SK-N-SH (cell line): ENCODE measurements around the gene PRSS8. TPM values are rescaled to one million over a fixed set of nuclear protein-coding genes. Genes with fewer than 3 reads are reported as not detected.

Source experiments
- CTCF ChIA-PET: fragments of 300-600, 350-600 bp; formaldehyde crosslinking; extraction: SDS; loops from one replicate; lab custom pipeline; 2021; lab: Yijun Ruan, JAX
- POLR2A ChIA-PET: fragments of 350-600 bp; sonication (Branson Sonifier 250); formaldehyde crosslinking; extraction: SDS; loops from one replicate; lab custom pipeline; 2020; ENCODE audit warnings: antibody characterized with exemption, inconsistent platforms; lab: Yijun Ruan, JAX
- DNase-seq: peaks from one replicate; pipeline ENCODE4 v3.0.0; 2012
- H2AFZ ChIP-seq: fragments of 200-600 bp; sonication (generic); 2 replicates; pipeline ENCODE4 v1.8.1; 2016; ENCODE audit warnings: antibody characterized with exemption, mild to moderate bottlenecking, low read depth
- H3F3A ChIP-seq: fragments of 200-600 bp; sonication (generic); replicated peaks from 2 replicates; pipeline ENCODE3; 2016; ENCODE audit warnings: antibody characterized with exemption, mild to moderate bottlenecking; ENCODE audit not compliant: insufficient read depth
- H3K27ac ChIP-seq, 2 experiments: fragments of 200-500 bp in 1 of 2; fragments of 200-600 bp in 1 of 2; sonication (Bioruptor generic) in 1 of 2; sonication (generic), shearing (Covaris generic) in 1 of 2; 2 replicates each; pipeline versions ENCODE4 v1.5.1 to v1.6.1; 2014 to 2016; ENCODE audit warnings: low read depth in 2 of 2, inconsistent platforms in 1 of 2, low read length in 1 of 2, mild to moderate bottlenecking in 1 of 2, mixed read lengths in 1 of 2
- H3K27me3 ChIP-seq: fragments of 200-600 bp; sonication (generic), shearing (Covaris generic); 2 replicates; pipeline ENCODE4 v1.6.1; 2016; ENCODE audit warnings: mixed run types; ENCODE audit not compliant: insufficient read depth
- H3K36me3 ChIP-seq, 2 experiments: fragments of 200-500 bp in 1 of 2; fragments of 200-600 bp in 1 of 2; sonication (Bioruptor generic) in 1 of 2; sonication (generic) in 1 of 2; replicated peaks in 1 of 2; 2 replicates each; pipeline versions ENCODE3 to v1.5.1; 2014 to 2016; ENCODE audit warnings: low read length in 1 of 2, mild to moderate bottlenecking in 1 of 2; ENCODE audit not compliant: insufficient read depth in 2 of 2, control insufficient read depth in 1 of 2
- H3K4me1 ChIP-seq, 2 experiments: fragments of 200-500 bp in 1 of 2; fragments of 200-600 bp in 1 of 2; sonication (Bioruptor generic) in 1 of 2; sonication (generic), shearing (Covaris generic) in 1 of 2; 2 replicates each; pipeline versions ENCODE4 v1.5.1 to v1.6.1; 2014 to 2016; ENCODE audit warnings: low read depth in 1 of 2, low read length in 1 of 2, mixed run types in 1 of 2; ENCODE audit not compliant: insufficient read depth in 2 of 2, control insufficient read depth in 1 of 2
- H3K4me2 ChIP-seq: fragments of 200-600 bp; sonication (generic), shearing (Covaris generic); 2 replicates; pipeline ENCODE4 v1.6.1; 2017; ENCODE audit warnings: mixed run types
- H3K4me3 ChIP-seq, 2 experiments: fragments of 200-500 bp in 1 of 2; fragments of 200-600 bp in 1 of 2; sonication (Bioruptor generic) in 1 of 2; sonication (generic), shearing (Covaris generic) in 1 of 2; 2 replicates each; pipeline versions ENCODE4 v1.5.1 to v1.8.1; 2014 to 2016; ENCODE audit warnings: low read depth in 2 of 2, inconsistent platforms in 1 of 2, low read length in 1 of 2, mild to moderate bottlenecking in 1 of 2, mixed read lengths in 1 of 2, moderate library complexity in 1 of 2
- H3K79me2 ChIP-seq: fragments of 200-600 bp; sonication (generic); 2 replicates; pipeline ENCODE4 v1.8.1; 2017; ENCODE audit warnings: mild to moderate bottlenecking; ENCODE audit not compliant: insufficient read depth
- H3K9ac ChIP-seq: fragments of 200-600 bp; sonication (generic); 2 replicates; pipeline ENCODE4 v1.6.1; 2017; ENCODE audit warnings: mixed run types
- H3K9me2 ChIP-seq: fragments of 200-600 bp; sonication (generic); 2 replicates; pipeline ENCODE4 v1.6.1; 2017; ENCODE audit warnings: mixed run types
- H3K9me3 ChIP-seq: fragments of 200-600 bp; sonication (generic); 2 replicates; pipeline ENCODE4 v1.6.1; 2017; ENCODE audit warnings: mixed run types, mild to moderate bottlenecking, moderate library complexity
- H4K20me1 ChIP-seq: fragments of 200-600 bp; sonication (generic); 2 replicates; pipeline ENCODE4 v1.6.1; 2017; ENCODE audit warnings: mild to moderate bottlenecking, mixed run types; ENCODE audit not compliant: insufficient read depth
- EP300 ChIP-seq, 2 experiments: IDR thresholded peaks; 2 replicates each; pipeline versions ENCODE4 v1.4.0 to v1.6.1; 2012; ENCODE audit warnings: borderline replicate concordance in 1 of 2, low read depth in 1 of 2, low read length in 1 of 2
- FOXJ3 ChIP-seq: sonication (generic); formaldehyde crosslinking; IDR thresholded peaks from 2 replicates; pipeline ENCODE4 v1.5.1; 2020; ENCODE audit warnings: mild to moderate bottlenecking, missing genetic modification reagents
- IRF3 ChIP-seq: fragments of 150-350 bp; IDR thresholded peaks from 2 replicates; pipeline ENCODE4 v1.6.1; 2016; ENCODE audit warnings: mild to moderate bottlenecking, low read depth, low read length
- MXI1 ChIP-seq: IDR thresholded peaks from 2 replicates; pipeline ENCODE4 v1.6.1; 2012; ENCODE audit warnings: mild to moderate bottlenecking, low read depth, low read length, improper control_type of control experiment
- NFIC ChIP-seq: IDR thresholded peaks from 2 replicates; pipeline ENCODE4 v1.4.0; 2012; ENCODE audit warnings: borderline replicate concordance
- NRF1 ChIP-seq: IDR thresholded peaks from 2 replicates; pipeline ENCODE4 v1.6.1; 2012; ENCODE audit warnings: low read depth, mild to moderate bottlenecking, low read length
- RXRA ChIP-seq: IDR thresholded peaks from 2 replicates; pipeline ENCODE4 v1.4.0; 2012; ENCODE audit warnings: low read depth, mild to moderate bottlenecking, borderline replicate concordance
- SMC3 ChIP-seq: IDR thresholded peaks from 2 replicates; pipeline ENCODE4 v1.6.1; 2012; ENCODE audit warnings: low read depth, low read length, improper control_type of control experiment
- TAF1 ChIP-seq: IDR thresholded peaks from 2 replicates; pipeline ENCODE4 v1.6.1; 2012; ENCODE audit warnings: low read depth, mild to moderate bottlenecking, low read length, moderate library complexity, borderline replicate concordance
- ZBTB33 ChIP-seq: IDR thresholded peaks from 2 replicates; pipeline ENCODE4 v1.4.0; 2012; ENCODE audit warnings: low read depth, borderline replicate concordance
- whole genome bisulfite sequencing: methylation state at CpG from one replicate; pipeline ENCODE4 v1.1.6; 2017; ENCODE audit warnings: low lambda C conversion rate; 5-methylcytosine and 5-hydroxymethylcytosine counted together
- polyA plus RNA-seq, 3 experiments: library from polyadenylated mRNA; depleted of rRNA; stranded (reverse); fragments of >200 nt; gene quantifications; 2 replicates each; pipeline ENCODE4 v1.2.3, GENCODE V29; 2012

PRSS8 gene
- polyA plus RNA-seq, 1 of the 3 experiments (the other 2 are of a cell fraction) = 0.07 TPM

- TF ChIP-seq ZBTB33 (no peak), IRF3 (no peak), EP300 (IDR thresholded peaks at IDR 0.05; ENCODE audit: borderline replicate concordance in 1 of 2, low read depth in 1 of 2, low read length in 1 of 2) (no peak), MXI1 (no peak), FOXJ3 (CRISPR knock-in tag) (no peak), NFIC (no peak), TAF1 (no peak)
- TF ChIP-seq, all 33 proteins: peak for 0
Observed at GRCh38 chr16:31132303-31132979, 3.1 kb downstream of the PRSS8 start (continued).

- TF ChIP-seq NRF1 (no peak), RXRA (no peak), IRF3 (no peak), SMC3 (no peak)
- H3K9me3 ChIP-seq = no peaks in the 10 kb centered on the region
- H3F3A ChIP-seq = no peaks in the 10 kb centered on the region
- H4K20me1 ChIP-seq = no peaks in the 10 kb centered on the region
- H3K27me3 ChIP-seq = no peaks in the 10 kb centered on the region
- no peaks in the 10 kb centered on the region for H3K9me2 ChIP-seq
- 85% methylated on average over 4 of the region's 5 CpGs for whole genome bisulfite sequencing
- POLR2A ChIA-PET = interaction anchor here (0.6 to 1.9 kb wide), 2 partner anchors 15 to 48 kb away, joined by 3 to 4 read pairs; partner anchors contain the start of genes FUS and KAT8
- H2AFZ ChIP-seq = no peak overlapping the region
- H3K27ac ChIP-seq = no peak overlapping the region
- H3K36me3 ChIP-seq = peaks cover 0 to 13% of the 10 kb centered on the region in 2 experiments
- H3K4me3 ChIP-seq = no peak overlapping the region
- peaks cover 0 to 20% of the 10 kb centered on the region in 2 experiments; a peak in 1 of 4 replicates for H3K4me1 ChIP-seq
- no peak overlapping the region for H3K9ac ChIP-seq
- CTCF ChIA-PET = interaction anchor here (0.8 to 3.9 kb wide), 2 partner anchors 11 to 14 kb away, joined by 3 to 17 read pairs; partner anchors contain the start of gene KAT8
- no peaks in the 10 kb centered on the region for H3K79me2 ChIP-seq
- no peak overlapping the region for H3K4me2 ChIP-seq
- no peak for DNase-seq
Observed at GRCh38 chr16:31131841-31132271, 3.7 kb downstream of the PRSS8 start.
